GM19035 (cell line): ENCODE data around the gene PP2D1.
"Not testable (repeated sequence)": the region's sequence is repeated elsewhere in the genome, so short reads cannot be mapped to it uniquely, and the experiment has no call there.

Source experiments
- ATAC-seq: cut with Tn5 transposase; IDR thresholded peaks from one replicate; pipeline ENCODE4 v1.9.1; 2021; ENCODE audit not compliant: unreplicated experiment

PP2D1 gene

DNA sequence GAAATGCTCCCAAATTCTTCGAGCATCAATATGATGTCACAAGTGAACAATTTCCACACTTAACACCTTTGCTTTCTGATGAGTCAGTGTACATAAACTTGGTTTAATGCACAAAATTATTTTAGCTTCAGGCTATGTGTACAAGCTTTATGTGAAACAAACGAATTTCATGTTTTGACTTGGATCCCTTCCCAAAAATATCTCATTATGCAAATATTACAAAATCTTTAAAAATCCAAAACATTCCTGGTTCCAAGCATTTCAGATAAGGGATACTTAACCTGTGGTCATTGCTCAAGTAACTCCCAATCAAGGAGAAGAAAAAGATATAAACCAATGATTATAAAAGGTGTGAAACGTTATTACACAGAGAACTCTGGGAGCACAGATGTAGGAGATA lies 40.0 kb downstream of the PP2D1 start:
- ATAC-seq, result no peak

DNA sequence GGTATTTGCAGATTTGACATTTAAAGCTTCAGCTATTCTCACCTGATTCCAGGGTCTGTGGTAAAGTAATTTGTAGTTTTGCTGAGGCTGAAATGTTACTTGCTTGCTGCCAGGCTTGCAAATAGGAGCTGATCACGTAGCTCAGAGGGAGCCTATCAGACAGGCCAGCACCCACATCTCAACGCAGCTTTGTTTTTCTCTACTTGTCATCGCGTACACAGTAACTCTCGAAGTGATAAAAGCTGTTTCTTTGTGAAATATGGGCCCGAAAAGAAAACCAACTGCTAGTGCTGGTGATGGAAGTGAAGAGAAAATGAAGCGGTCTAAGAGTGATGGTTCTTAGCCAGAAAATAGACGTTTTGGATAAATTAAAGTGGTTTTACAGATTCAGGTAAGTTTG lies 41.7 kb downstream of the PP2D1 start:
- ATAC-seq, result no peak

DNA sequence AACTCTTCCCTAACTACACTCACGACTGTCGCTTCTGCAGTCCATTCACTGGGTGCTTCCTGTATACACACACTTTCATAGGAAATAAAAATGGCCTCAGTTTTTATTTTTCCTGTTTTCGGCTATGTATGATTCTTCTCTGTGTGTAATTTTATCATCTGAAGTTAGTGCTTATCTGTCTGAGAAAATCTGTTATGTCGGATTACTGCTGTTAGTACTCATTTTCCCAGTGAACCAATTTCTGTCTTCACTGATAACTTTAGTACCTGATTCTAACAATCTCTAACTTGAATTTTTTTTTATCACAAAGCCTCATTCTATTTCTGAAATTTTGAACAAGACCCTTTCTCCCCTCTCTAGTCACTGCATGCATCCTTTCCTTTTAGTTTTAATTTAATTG lies 44.3 kb downstream of the PP2D1 start:
- no peak for ATAC-seq

DNA sequence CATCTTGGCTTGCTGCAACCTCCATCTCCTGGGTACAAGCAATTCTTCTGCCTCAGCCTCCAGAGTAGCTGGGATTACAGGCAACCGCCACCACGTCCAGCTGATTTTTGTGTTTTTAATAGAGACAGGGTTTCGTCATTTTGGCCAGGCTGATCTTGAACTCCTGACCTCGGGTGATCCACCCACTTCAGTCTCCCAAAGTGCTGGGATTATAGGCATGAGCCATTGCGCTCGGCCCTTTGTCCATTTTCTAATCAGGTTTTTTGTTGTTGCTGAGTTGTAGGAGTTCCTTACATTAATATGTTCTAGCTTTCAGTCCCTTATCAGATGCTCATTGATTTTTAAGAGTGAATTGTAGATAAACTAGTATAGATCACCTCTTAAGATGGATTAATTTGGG lies 44.9 kb downstream of the PP2D1 start:
- no peak for ATAC-seq

DNA sequence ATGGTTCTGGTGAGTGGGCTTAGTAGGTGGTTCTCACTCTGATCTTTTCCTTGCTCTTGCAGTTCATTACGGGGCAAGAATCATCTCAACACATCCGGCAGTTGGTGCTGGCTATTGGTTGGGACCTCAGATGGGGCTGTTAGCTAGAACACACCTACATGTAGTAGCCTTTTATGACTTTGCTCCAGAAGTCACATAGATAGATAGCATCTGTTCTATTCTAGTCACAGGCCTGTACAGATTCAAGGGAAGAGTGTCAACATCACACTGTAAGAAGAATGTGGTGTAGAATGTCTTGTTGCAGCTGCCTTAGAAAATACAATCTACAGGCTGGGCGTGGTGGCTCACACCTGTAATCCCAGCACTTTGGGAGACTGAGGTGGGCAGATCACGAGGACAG lies 50.1 kb downstream of the PP2D1 start:
- no peak for ATAC-seq

DNA sequence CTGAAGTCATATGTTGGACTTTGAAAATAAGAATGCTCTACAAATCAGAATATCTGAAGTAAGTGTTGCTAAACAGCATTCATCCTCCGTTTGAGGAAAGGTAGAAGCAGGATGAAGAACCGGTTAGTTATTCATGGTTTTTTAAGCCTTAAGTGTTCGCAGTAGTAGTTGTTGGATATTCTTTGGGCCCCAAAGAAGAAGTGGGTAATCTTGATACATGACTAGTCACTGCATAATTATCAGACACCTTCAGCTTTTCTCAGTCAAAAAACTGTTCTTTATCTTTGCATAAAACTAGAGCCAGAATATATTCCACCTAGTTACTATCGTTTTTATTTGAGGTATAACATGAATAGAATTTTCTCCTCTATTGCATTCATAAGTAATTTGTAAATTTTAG lies 51.4 kb downstream of the PP2D1 start:
- no peak for ATAC-seq

DNA sequence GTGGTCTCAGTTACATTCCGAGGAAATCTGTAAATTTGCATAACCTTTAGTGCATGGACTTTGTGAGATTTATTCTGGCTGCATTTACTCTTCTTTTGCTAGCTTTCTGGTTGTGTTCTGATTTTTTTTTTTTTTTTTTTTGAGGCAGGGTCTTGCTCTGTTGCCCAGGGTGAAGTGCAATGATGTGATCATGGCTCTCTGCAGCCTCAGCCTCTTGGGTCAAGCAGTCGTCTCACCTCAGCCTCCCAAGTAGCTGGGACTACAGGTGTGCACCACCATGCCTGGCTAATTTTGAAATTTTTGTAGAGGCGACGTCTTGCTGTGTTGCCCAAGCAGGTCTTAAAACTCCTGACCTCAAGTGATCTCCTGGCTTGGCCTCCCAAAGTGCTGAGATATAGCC lies 52.6 kb downstream of the PP2D1 start:
- ATAC-seq, result no peak

DNA sequence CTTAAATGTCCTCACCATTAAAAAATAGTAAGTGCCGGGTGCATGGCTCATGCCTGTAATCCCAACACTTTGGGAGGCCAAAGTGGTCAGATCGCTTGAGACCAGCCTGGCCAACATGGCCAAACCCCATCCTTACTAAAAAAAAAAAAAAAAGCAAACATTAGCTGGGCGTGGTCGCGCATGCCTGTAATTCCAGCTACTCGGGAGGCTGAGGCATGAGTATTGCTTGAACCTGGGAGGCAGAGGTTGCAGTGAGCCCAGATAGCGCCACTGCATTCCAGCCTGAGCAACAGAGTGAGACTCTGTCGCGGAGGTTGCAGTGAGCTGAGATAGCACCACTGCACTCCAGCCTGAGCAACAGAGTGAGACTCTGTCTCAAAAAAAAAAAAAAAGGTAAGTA lies 54.7 kb downstream of the PP2D1 start:
- ATAC-seq, result not testable (repeated sequence)

DNA sequence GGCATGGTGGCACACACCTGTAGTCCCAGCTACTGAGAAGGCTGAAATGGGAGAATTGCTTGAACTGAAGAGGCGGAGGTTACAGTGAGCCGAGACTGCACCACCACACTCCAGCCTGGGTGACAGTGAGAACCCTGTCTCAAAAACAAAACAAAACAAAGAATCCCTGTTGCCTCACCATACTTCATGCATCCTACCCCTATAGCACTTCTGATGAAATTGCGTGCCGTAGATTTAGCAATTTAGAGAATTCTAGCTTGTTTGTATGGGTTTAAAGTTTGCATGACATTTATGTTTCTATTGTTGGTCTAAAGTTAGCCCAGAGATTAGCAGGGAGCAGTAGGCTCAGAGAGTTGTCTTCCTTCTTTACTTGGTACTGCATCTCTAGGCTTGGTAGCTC lies 57.4 kb downstream of the PP2D1 start:
- ATAC-seq, result no peak

DNA sequence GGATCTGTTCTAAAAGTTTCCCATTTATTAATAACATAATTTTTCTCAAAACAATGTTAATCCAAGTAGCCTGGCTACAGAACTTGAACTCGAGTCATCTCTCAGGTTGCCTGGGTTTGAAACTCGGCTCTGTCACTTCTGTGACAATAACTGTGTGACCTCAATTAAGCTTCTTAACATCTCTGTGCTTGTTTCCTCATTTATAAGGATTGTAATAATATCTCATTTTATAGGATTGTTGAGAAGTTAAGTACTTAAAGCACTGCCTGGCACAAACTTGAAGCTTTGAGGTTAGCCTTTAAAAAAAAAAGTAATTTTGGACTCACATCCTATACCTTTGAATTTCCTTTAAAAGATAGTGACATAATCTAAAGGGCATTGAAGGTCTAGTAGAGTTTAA lies 61.7 kb downstream of the PP2D1 start:
- no peak for ATAC-seq

DNA sequence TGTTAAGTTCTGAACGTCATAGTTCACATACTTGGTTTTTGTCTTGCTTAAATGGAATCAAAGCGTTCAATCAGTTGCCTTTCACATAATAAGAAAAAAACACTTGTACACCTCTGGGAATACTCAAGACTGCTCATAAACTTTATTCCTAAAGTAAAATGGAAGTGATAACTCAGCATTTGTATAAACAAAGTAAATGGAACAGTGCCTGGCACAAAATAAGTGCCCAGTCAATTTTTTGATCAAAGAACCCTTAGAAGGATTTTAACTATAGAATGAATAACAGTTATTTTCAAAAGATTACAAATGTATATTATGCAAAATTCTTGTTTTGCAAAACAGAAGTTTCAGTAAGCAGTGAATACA lies 63.9 kb downstream of the PP2D1 start:
- no peak for ATAC-seq

DNA sequence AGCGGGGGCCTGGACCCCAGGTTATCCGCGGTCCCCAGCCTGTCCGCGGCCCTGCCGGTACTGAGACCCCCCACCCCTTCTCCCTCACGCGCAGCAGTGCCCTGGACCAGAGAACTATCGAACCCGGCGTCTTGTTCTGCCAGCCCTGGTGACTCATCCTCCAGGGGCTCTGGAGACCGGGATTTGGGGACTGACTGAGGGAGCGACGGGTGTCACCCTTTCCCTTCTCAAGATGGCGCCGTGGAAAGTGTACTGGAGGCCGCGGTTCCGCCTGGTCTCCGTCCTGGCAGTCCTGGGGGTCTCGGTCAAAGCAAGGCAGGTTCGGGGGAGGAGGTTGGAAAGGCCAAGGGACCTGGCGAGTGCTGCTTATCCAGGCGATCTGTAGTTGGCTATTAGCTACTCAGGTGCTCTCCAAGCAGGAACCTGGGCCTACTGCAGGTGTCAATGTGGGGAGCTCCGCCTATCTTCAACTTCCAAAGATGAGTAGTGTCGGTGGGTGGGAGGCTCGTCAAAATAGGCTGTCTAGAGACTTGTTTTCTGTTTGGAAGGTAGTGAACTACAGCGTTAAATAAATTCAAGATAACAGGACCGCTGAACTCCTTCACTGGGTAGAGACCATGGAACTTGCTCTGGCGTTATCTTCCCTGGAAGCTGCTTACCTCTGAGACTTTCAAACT lies 64.4 kb downstream of the PP2D1 start:
- ATAC-seq, result peak; percentile 26

DNA sequence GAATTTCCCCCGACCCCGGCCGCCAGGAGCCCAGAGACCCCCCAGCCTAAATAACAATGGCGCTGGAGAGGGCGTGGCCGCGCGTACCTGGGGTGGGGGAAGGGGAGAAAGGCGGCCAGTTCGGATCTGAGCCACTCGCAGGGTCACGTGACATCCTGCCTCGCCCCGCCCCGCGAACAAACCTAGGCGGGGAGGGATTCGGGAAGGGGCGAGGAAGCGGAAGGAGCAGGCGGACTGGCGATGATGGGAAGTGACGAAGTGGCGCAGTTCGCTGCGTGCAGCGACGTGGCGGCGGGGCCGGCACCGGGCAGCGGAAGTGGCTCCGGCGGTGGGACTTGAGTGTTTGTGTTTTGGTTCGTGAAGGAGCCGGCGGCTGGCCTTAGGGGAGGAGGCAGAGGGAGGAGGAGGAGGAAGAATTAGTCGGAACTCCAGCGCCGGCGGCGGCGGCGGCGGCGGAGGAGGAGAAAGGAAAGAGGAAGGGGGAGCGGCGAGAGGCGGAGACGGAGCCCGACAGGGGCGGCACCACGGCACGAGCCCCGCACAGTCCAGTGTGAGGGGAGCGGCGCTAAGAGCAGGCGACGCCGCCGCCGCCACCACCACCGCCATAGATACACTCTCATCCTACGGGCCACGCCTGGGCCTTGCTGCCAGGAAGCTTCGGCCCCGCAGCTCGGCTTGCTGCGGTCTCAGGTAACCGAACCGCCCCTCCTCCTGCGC lies 65.1 kb downstream of the PP2D1 start, which contains the start of gene RAB5A:
Gene RAB5A (plus strand): TSS at position 266 of the 717 bp plus-strand sequence. CDS start 3,802 bp downstream, outside the sequence.
- ATAC-seq, result peak; percentile 95

DNA sequence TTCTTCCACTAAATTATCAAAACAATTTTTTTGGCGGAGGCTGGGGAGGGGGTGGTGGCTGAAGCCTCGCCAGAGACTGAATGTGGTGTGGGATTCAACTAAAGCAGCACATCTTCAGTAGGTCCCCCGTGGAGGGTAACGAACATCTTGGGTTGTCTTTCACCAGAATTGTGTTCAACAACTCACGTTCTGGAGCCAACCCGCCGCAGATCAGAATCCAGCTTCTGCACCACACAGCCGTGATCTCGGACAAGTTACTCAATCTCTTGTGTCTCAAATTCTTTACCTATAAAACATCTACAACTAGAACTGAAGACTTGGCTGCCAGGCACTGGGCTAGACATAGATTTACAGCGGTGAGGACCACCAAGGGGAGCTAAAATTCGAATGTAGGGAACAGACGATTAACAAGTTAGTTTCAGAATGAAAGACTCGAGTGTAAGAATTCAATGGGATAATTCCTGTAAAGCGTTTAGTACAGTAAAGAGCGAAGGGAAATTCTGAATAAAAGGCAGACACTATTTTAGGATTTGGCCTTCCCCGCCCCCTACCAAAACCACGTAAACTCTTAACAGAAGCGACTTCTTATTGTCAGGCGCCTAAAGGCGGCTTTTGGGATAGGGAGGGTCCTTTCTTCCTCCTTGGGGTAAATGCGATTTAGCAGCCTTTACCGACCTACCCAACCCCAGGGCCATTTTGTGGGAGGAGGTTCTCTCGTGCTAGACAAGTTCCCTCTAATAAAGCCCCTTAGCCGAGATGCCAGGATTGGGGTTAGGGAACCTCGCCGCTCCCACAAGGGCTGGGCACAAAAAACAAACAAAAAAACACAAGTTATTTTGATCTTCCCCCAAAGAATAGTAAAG lies 65.9 kb downstream of the PP2D1 start:
- peak; percentile 6 for ATAC-seq

DNA sequence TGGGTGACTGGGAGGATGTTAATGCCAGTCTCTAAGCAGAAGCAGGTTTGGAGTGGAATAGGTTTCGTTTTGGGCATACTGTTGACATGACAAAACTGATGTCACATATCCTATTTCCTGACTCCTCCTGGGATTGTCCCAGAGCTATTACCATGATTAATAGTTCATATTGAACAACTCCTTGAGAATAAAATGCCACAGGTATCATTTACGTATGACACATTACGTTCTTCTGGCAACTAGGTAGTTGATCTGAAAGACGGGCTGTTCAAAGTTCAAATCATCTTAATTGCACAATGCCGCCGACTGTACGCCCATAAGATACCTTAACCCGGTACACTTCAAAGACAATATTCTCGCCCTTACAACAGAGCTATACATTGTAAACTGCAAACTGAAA lies 66.5 kb downstream of the PP2D1 start:
- ATAC-seq, result no peak

DNA sequence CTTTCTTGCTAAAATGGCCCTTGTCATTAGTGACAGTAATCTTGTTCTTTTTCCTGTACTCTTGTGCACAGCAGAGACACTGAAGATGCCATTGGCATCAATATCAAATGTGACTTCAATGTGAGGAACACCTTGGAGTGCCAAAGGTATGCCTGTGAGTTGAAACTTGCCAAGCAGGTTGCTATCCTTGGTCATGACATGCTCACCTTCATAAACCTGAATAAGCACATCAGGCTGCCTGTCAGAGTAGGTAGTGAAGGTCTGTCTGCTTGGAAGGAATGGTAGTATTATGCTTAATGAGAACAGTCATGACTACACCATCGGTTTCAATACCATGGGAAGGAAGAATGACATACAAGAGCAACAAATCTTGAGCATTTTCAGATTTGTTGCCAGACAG lies 71.4 kb downstream of the PP2D1 start:
- ATAC-seq, result no peak

DNA sequence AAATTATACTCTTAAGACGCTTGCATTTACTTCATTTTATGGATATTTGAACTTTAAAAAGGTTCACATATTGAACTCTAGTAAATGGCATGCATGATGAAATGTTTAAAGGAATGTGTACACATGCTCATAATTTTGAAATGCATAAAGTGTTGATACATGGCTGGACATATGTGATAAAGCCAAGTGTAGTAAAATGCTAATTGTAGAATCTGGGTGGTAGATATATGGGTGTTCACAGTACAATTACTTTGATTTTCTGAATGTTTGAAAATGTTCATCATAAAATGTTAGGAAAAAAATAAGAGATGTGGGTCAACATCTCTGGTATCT lies 73.8 kb downstream of the PP2D1 start:
- no peak for ATAC-seq

DNA sequence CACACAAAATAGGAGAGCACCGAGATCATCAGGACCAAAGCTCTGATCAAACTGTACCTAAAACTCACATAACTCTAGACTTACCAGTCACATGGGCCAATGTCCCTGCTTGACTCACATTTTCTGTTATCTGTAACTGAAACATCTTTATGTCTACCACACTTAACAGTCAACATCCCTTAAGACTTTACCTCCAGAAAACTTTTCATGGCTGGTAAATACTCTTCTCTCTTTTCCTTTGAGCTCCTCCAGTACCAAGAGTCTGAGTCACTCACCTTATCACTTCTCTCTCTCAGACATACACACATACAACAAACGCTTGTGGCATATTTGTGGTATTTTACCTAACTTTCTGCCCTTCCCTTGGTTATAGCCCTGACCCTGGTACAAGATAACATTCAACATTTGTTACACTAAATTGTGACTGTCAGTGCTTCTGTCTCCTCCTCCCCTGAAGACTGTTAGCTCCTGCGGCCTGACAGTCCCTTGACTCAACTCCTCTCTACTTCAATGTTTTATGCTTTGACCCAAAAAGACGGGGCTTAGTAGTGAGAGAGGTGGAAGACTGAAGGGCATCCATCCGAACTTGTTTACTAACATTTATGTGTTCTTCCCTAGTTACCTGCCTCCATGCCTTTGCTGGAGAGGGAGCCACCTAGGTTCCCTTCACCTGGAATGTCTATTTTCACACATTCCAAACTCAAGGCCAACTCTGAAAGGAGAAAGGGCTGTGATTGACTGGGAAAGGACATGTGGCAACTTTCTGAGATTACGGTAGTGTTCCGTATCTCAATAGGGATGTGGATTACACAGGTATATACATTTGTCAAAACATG lies 74.4 kb downstream of the PP2D1 start:
- no peak for ATAC-seq
